Inflammatory macrophage treated with lipopolysaccharide for 1 hour (primary cell): ENCODE measurements around the gene PSG4.
"Not testable (repeated sequence)": the region's sequence is repeated elsewhere in the genome, so short reads cannot be mapped to it uniquely, and the experiment has no call there.

ENCODE experiments used
- DNase-seq, 2 donors: peaks; one replicate each; pipeline ENCODE4 v3.0.0-alpha.2; 2020 to 2022

PSG4 gene

GRCh38 chr19:43205471-43206105 lies at the start of gene PSG4:
Gene PSG4 (minus strand): TSS chr19:43205638. CDS start chr19:43205536, 102 bp downstream.
- not testable (repeated sequence) for DNase-seq

- not testable (repeated sequence) for DNase-seq
Measured at GRCh38 chr19:43251428-43251827, 46.0 kb upstream of the PSG4 start.

GRCh38 chr19:43250296-43250695 lies 44.9 kb upstream of the PSG4 start:
- DNase-seq = not testable (repeated sequence)

- not testable (repeated sequence) for DNase-seq
Measured at GRCh38 chr19:43248635-43249002, 43.2 kb upstream of the PSG4 start.

GRCh38 chr19:43247243-43247880 lies 41.9 kb upstream of the PSG4 start:
- DNase-seq = not testable (repeated sequence)

GRCh38 chr19:43245848-43246247 lies 40.4 kb upstream of the PSG4 start:
- DNase-seq = not testable (repeated sequence)

- DNase-seq = not testable (repeated sequence)
Measured at GRCh38 chr19:43242211-43242610, 36.8 kb upstream of the PSG4 start.

GRCh38 chr19:43238213-43238612 lies 32.8 kb upstream of the PSG4 start:
- DNase-seq = not testable (repeated sequence)

- DNase-seq = not testable (repeated sequence)
Measured at GRCh38 chr19:43235686-43236085, 30.2 kb upstream of the PSG4 start.

- no peak for DNase-seq
Measured at GRCh38 chr19:43229315-43229714, 23.9 kb upstream of the PSG4 start.

GRCh38 chr19:43228730-43229129 lies 23.3 kb upstream of the PSG4 start:
- DNase-seq = not testable (repeated sequence)

- not testable (repeated sequence) for DNase-seq
Measured at GRCh38 chr19:43226986-43227385, 21.5 kb upstream of the PSG4 start.

- no peak for DNase-seq
Measured at GRCh38 chr19:43224855-43225253, 19.4 kb upstream of the PSG4 start.

- DNase-seq = not testable (repeated sequence)
Measured at GRCh38 chr19:43224201-43224854, 18.9 kb upstream of the PSG4 start.

GRCh38 chr19:43221891-43222290 lies 16.5 kb upstream of the PSG4 start:
- DNase-seq = not testable (repeated sequence)

- DNase-seq = not testable (repeated sequence)
Measured at GRCh38 chr19:43219136-43219535, 13.7 kb upstream of the PSG4 start.

GRCh38 chr19:43215881-43216280 lies 10.4 kb upstream of the PSG4 start:
- DNase-seq = not testable (repeated sequence)

GRCh38 chr19:43207991-43208390 lies 2.6 kb upstream of the PSG4 start:
- no peak for DNase-seq

GRCh38 chr19:43207174-43207573 lies 1.7 kb upstream of the PSG4 start:
- DNase-seq = not testable (repeated sequence)

GRCh38 chr19:43203611-43204010 lies 1.8 kb downstream of the PSG4 start:
- not testable (repeated sequence) for DNase-seq

GRCh38 chr19:43201891-43202290 lies 3.5 kb downstream of the PSG4 start:
- DNase-seq = not testable (repeated sequence)

GRCh38 chr19:43201337-43201801 lies 4.1 kb downstream of the PSG4 start:
- DNase-seq = not testable (repeated sequence)

GRCh38 chr19:43198686-43199419 lies 6.6 kb downstream of the PSG4 start:
- not testable (repeated sequence) for DNase-seq
